NCI-H187 treated with DMSO at 0.1 percent for 48 hours (cell line): ENCODE results near the gene GALNT6.
A peak's percentile ranks its signal among the peaks of the same experiment; 100 is the strongest.
"Not testable (repeated sequence)": the region's sequence is repeated elsewhere in the genome, so short reads cannot be mapped to it uniquely, and the experiment has no call there.

Experiments
- DNase-seq: peaks from one replicate; lab custom pipeline; 2025; lab: John Stamatoyannopoulos, UW

Gene GALNT6

GRCh38 chr12:51357374-51358047, 33.7 kb downstream of the GALNT6 start:
- no peak for DNase-seq

GRCh38 chr12:51351913-51352532, 39.2 kb downstream of the GALNT6 start:
- peak; percentile 12 for DNase-seq

- no peak for DNase-seq
Measured at GRCh38 chr12:51349026-51349425, 42.2 kb downstream of the GALNT6 start.

GRCh38 chr12:51348116-51348515, 43.1 kb downstream of the GALNT6 start:
- DNase-seq, result no peak

- no peak for DNase-seq
Measured at GRCh38 chr12:51346581-51346980, 44.6 kb downstream of the GALNT6 start, which contains the start of gene CELA1. Gene CELA1, minus strand, starts transcription at chr12:51346679. Its CDS starts 41 bp downstream, at chr12:51346638.

GRCh38 chr12:51345681-51346080, 45.5 kb downstream of the GALNT6 start:
- no peak for DNase-seq

- no peak for DNase-seq
Measured at GRCh38 chr12:51343201-51343600, 48.0 kb downstream of the GALNT6 start.

GRCh38 chr12:51342416-51342815, 48.8 kb downstream of the GALNT6 start:
- no peak for DNase-seq

GRCh38 chr12:51341251-51342007, 49.8 kb downstream of the GALNT6 start:
- peak; percentile 2 for DNase-seq

- no peak for DNase-seq
Measured at GRCh38 chr12:51339750-51340149, 51.5 kb downstream of the GALNT6 start.

- DNase-seq, result not testable (repeated sequence)
Measured at GRCh38 chr12:51337336-51337735, 53.9 kb downstream of the GALNT6 start.

GRCh38 chr12:51335931-51336330, 55.3 kb downstream of the GALNT6 start:
- no peak for DNase-seq

GRCh38 chr12:51334764-51335163, 56.4 kb downstream of the GALNT6 start:
- no peak for DNase-seq

- DNase-seq, result no peak
Measured at GRCh38 chr12:51333536-51333935, 57.7 kb downstream of the GALNT6 start.

GRCh38 chr12:51330186-51330585, 61.0 kb downstream of the GALNT6 start:
- no peak for DNase-seq

- DNase-seq, result no peak
Measured at GRCh38 chr12:51329742-51330141, 61.5 kb downstream of the GALNT6 start.

GRCh38 chr12:51328587-51328986, 62.6 kb downstream of the GALNT6 start:
- no peak for DNase-seq

GRCh38 chr12:51326698-51327439, 64.3 kb downstream of the GALNT6 start:
- no peak for DNase-seq

GRCh38 chr12:51324953-51325352, 66.3 kb downstream of the GALNT6 start:
- DNase-seq, result no peak

GRCh38 chr12:51323966-51324895, 67.0 kb downstream of the GALNT6 start, which contains the start of gene BIN2:
Gene BIN2, minus strand, starts transcription at chr12:51324174. Its CDS starts 72 bp downstream, at chr12:51324102.
- DNase-seq, result no peak
